Breast epithelium (tissue), 3 donors: Measurements from ENCODE around the gene CLDN7.

Experiments
- CTCF ChIP-seq, 3 donors: fragments of 450-650 bp; IDR thresholded peaks; one replicate each; pipeline ENCODE4 v1.5.1; 2016 to 2017; ENCODE audit warnings: antibody characterized with exemption in 3 of 3, mild to moderate bottlenecking in 3 of 3, moderate library complexity in 3 of 3
- POLR2A ChIP-seq: fragments of 450-650 bp; IDR thresholded peaks from one replicate; pipeline ENCODE4 v1.6.1; 2016; ENCODE audit warnings: antibody characterized with exemption, mild to moderate bottlenecking, moderate library complexity
- POLR2AphosphoS5 ChIP-seq, 3 donors: sonication (generic); formaldehyde crosslinking; IDR thresholded peaks; one replicate each; pipeline ENCODE4 v1.6.1; 2017; ENCODE audit warnings: antibody characterized with exemption in 3 of 3

DNA sequence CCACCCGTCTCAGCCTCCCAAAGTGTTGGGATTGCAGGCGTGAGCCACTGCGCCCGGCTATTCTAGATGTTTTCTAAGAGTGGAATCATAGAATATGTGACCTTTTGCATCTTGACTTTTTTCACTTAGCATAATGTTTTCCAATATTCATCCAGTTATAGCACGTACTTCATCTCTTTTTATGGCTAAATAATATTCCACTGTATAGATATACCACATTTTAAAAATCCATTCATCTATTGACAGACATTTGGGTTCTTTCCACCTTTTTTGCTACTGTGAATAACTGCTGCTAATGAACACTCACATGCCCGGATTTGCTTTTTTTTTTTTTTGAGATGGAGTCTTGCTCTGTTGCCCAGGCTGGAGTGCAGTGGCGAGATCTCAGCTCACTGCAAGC is 41.9 kb upstream of the CLDN7 start:
- no peak for TF ChIP-seq POLR2A
- no peak for TF ChIP-seq CTCF (IDR thresholded peaks at IDR 0.05)
- TF ChIP-seq POLR2AphosphoS5 (IDR thresholded peaks at IDR 0.05), result no peak
